Gastrocnemius medialis (tissue), 4 donors: ENCODE data around the gene MORN1.

Experiments
- CTCF ChIP-seq, 5 experiments: fragments of 450-650 bp in 3 of 5; fragments of 200-600 bp in 2 of 5; sonication (generic) in 2 of 5; IDR thresholded peaks in 4 of 5; conservative IDR thresholded peaks in 1 of 5; 1 replicate in 4 of 5; 2 replicates in 1 of 5; pipeline ENCODE4 v1.5.1; 2016 to 2019; ENCODE audit warnings: antibody characterized with exemption in 5 of 5, mild to moderate bottlenecking in 3 of 5, moderate library complexity in 3 of 5
- POLR2A ChIP-seq, 2 donors: fragments of 450-650 bp; IDR thresholded peaks; one replicate each; pipeline ENCODE4 v1.6.1; 2017; ENCODE audit warnings: antibody characterized with exemption in 2 of 2, mild to moderate bottlenecking in 2 of 2, moderate library complexity in 2 of 2

- no peak for TF ChIP-seq CTCF (IDR thresholded peaks at IDR 0.05 in 4 of 5, conservative IDR thresholded peaks at IDR 0.05 in 1 of 5)
- no peak for TF ChIP-seq POLR2A (IDR thresholded peaks at IDR 0.05)
Observed at GRCh38 chr1:2376931-2377672, 14.3 kb downstream of the MORN1 start.
